ENCODE results near the gene COP1.
"Not testable (repeated sequence)": the region's sequence is repeated elsewhere in the genome, so short reads cannot be mapped to it uniquely, and the experiment has no call there.

Gene COP1

DNA sequence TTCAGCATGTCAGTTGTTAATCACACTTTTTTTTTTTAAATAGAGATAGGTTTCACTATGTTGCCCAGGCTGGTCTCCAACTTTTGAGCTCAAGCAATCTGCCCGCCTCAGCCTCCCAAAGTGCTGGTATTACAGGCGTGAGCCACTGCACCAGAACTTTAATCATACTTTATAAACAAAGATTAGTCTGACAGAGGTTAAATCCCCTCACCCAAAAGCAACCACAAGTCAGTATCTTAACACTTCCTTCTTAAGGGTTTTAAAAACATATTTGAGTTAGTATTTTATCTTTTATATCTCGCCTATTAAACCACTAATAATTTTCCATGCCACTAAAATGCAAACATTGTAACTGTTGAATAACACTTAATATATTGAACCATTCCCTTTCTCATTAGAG, 70.2 kb downstream of the COP1 start:
- no peak for DNase-seq

DNA sequence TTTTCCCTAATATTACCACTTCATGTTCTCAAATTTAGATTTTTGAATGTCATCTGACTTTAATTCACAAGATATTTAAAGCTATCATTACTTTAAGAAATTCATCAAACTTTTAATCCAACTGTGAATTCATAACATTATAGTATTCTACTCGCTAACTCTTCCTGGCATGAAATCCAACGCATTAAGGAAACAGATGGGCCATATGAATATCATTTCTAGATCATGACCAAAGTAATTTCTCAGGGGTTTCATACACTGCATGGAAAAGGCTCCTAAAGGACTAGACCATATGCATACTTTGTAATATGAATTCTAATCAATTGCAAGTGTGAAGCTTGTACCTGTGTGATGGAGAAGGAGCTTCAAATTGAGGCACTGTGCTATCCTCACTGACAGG, 72.4 kb downstream of the COP1 start:
- no peak for DNase-seq

GRCh38 chr1:176122282-176122681, 84.8 kb downstream of the COP1 start:
- no peak for DNase-seq

GRCh38 chr1:176119549-176119948, 87.5 kb downstream of the COP1 start:
- no peak for DNase-seq

DNA sequence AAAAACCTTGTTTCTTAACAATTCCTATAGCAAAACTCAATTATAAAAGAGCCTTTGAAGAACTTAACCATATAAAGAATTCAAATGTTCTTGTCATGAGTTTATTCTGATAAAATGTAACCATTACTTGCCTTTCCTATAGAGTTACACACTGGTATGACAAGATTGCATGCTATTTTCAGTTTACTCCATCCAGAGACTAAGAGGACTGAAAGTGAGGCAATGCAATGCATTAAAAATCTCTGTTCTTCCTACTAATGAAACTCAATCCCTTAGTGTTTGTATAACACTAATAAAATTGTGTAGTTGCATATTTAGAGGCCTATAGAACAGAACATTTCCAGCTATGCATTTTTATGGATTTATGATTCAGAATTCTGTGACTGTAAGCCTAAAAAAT, 88.1 kb downstream of the COP1 start:
- DNase-seq: no peak

- DNase-seq: no peak
Observed at GRCh38 chr1:176111835-176112234, 95.3 kb downstream of the COP1 start.

DNA sequence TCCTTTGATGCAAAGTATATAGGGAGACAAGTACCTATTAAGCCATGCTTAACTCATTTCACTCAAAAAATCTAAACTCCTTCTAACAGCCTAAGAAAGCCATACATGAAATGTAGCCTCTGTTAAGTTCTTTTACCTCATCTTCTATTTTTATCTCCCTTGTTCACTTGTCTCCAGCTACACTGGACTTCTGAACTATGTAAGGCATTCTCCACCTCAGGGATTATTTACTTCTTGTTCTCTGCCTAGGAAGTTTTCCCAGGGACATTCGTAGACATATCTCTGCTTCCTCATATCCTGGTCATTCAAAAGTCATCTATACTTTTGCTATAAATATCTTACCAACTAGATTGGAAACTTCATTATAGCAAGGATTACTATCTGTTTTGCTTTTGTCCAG, 96.9 kb downstream of the COP1 start:
- no peak for DNase-seq

- DNase-seq: no peak
Observed at GRCh38 chr1:176102768-176103350, 104.2 kb downstream of the COP1 start.

GRCh38 chr1:176101951-176102642, 105.0 kb downstream of the COP1 start:
- DNase-seq: no peak

DNA sequence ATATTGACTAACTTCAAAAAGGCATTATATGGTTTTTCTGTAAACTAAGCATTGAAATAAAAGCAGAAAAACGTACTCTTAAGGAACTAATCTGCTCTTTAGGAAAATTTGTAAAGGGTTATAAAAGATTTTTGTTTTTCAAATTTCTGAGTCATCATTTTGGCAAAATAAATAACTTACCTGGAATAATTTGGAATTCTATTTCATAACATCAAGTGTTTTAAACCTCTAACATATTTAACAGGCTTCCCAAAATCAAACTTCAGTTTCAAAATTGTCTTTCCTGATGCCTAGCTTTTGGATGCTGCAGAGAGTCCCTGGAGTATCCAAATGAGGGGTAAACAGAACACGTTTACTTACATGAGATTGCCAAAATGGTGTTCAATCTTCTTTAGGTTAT, 108.5 kb downstream of the COP1 start:
- DNase-seq: no peak

GRCh38 chr1:176096015-176096414, 111.1 kb downstream of the COP1 start:
- no peak for DNase-seq

GRCh38 chr1:176090766-176091165, 116.3 kb downstream of the COP1 start:
- DNase-seq: no peak

DNA sequence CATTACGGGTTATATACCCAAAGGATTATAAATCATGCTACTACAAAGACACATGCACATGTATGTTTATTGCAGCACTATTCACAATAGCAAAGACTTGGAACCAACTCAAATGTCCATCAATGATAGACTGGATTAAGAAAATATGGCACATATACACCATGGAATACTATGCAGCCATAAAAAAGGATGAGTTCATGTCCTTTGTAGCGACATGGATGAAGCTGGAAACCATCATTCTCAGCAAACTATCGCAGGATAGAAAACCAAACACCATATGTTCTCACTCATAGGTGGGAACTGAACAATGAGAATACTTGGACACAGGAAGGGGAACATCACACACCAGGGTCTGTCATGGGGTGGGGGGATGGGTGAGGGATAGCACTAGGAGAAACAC, 119.3 kb downstream of the COP1 start:
- not testable (repeated sequence) for DNase-seq

GRCh38 chr1:176073524-176074157, 133.4 kb downstream of the COP1 start:
- DNase-seq: peak in 14 of 56 donors; percentile 0 to 63 (median 8)

- DNase-seq: no peak
Observed at GRCh38 chr1:176068901-176069300, 138.2 kb downstream of the COP1 start.

DNA sequence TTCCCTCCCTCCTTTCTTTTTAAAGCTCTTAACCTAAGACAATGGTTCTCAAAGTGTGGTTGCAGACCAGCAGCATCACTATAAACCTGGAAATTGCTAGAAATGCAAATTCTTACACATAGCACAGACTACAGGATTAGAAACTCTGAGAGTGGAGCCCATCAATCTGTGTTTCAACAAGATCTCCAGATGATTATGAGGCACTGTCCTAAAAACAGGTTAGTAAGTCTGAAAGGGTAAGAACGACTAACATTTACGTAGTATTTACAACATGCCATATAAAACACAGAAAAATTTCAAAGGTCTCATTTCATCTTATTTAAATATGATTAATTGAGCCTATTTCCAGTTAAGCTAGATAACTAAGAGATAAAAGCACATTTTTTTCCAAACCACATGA, 138.8 kb downstream of the COP1 start:
- DNase-seq: no peak

DNA sequence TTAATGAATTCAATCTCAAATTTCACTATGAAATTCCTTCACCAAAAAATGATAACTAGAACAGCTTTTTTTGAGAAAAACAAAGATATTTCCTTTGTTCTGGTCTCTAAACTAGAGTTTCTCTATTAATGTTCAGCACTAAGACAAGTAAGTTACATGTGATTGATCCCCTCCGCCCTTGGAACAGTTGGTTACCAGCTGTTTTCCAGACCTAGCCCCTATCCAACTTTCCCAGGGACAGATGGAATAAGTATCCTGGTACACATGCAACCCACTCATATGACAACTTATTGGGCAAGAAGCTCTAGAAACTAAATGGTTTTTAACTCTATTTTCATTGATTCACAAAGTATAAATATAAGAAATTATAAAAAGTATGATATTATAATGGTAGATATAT, 140.4 kb downstream of the COP1 start:
- no peak for DNase-seq

DNA sequence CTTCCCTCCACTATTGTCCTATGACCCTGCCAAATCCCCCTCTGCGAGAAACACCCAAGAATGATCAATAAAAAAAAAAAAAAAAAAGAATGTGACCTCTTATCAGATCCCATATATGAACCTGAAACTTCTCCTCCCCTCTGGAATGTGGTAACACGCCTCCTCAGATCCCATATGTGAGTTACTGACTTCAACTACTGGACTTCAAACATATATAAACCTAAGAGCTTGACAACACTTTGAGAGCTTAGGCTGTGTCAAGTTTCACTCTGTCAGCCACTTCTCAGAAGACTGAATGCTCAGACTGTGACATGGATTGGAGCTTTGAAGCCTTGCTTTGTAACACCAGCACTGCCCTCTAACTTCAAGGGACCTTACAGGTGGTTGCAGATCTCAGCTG, 148.4 kb downstream of the COP1 start:
- DNase-seq: no peak

GRCh38 chr1:176056312-176056711, 150.8 kb downstream of the COP1 start:
- DNase-seq: no peak

DNA sequence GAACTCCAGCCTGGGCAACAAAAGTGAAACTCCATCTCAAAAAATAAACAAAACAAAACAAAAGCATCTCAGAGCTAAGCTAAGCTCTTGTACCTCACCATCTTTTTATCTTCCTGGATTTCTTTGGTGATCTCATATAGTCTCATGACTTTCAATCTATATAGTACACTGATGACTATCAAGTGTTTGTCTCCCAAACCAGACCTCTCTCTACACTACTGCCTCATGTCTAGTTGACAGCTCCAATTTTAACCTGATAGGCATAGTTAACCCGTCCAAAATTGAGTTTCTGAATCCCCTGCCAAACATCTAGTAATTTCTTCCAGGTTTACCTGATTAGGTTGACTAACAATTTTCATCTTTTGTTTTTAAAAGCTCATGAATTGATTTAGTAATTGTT, 151.7 kb downstream of the COP1 start:
- DNase-seq: no peak

DNA sequence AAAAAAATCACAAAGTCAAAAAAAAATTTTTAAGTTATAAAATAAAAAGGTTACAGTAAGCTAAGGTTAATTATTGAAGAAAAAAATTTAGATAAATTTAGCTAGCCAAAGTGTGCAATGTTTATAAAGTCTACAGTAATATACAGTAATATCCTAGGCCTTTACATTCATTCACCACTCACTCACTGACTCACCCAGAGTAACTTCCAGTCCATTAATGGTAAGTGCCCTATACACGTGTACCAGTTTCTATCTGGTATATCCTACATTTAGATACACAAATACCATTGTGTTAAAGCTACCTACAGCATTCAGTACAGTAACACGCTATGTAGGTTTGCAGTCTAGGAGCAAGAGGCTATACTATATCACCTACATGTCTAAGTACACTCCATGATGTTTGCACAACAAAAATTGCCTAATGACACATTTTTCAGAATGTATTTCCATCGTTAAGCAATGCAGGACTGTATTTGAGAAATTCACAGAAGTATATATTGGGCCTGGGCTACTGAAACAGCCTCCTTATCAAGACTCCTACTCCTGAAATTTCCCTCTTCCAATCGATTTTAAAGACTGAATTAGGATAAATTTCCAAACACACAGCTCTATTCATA, 155.1 kb downstream of the COP1 start:
- no peak for DNase-seq

DNA sequence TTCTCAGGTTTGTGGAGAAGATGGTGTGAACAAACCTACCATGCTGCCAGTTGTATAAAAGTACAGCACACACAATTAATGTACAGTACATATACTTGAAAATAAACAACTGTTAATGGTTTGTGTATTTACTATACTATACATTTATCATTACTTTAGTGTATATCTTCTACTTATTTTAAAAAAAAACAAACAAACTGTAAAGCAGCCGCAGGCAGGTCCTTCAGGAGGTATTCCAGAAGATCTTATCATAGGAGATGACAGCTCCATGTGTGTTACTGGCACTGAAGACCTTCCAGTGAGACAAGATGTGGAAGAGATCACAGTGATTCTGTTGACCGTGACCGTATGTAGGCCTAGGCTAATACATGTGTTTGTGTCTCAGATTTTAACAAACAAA, 155.7 kb downstream of the COP1 start:
- no peak for DNase-seq

DNA sequence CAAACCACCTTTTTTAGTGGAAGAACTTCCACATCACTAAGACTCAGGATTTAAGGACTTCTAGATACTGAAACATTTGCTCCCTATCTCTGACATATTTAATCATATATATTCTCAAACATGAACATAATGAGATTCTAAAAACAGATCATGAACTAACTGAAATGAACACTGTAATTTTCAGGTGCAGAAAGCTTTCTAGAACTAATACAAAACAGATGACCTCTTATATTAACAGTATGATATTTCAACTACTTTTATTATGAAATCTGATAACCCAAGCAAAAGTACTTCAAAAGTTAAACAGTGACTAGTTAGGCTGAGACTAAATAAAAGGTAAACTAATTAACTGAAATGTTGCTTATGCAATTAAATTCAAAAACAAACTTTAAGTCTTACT, 157.5 kb downstream of the COP1 start:
- no peak for DNase-seq
